Vagina (tissue), 2 donors: Measurements from ENCODE around the gene LRRFIP2. TPM values are rescaled to one million over a fixed set of nuclear protein-coding genes. Genes with fewer than 3 reads are reported as not detected.
A peak's percentile ranks its signal among the peaks of the same experiment; 100 is the strongest.
"Not testable (repeated sequence)": the region's sequence is repeated elsewhere in the genome, so short reads cannot be mapped to it uniquely, and the experiment has no call there.

ENCODE experiments used
- DNase-seq, 2 donors: peaks; one replicate each; pipeline ENCODE4 v3.0.0-alpha.2; 2017; ENCODE audit errors: extremely low spot score in 2 of 2
- H3K27ac ChIP-seq: fragments of 200-600 bp; sonication (generic); one replicate; pipeline ENCODE4 v1.5.1; 2019
- H3K27me3 ChIP-seq: fragments of 200-600 bp; sonication (generic); one replicate; pipeline ENCODE4 v1.5.1; 2019
- H3K36me3 ChIP-seq, 2 donors: fragments of 200-600 bp; sonication (generic); one replicate each; pipeline ENCODE4 v1.5.1; 2017 to 2019
- H3K4me1 ChIP-seq: fragments of 200-600 bp; sonication (generic); one replicate; pipeline ENCODE4 v1.5.1; 2019
- H3K4me3 ChIP-seq, 2 donors: fragments of 200-600 bp; sonication (generic); 1 replicate in 1 of 2; 2 replicates in 1 of 2; pipeline ENCODE4 v1.5.1; 2016 to 2019
- H3K9me3 ChIP-seq: fragments of 200-600 bp; sonication (generic); one replicate; pipeline ENCODE4 v1.5.1; 2019
- POLR2A ChIP-seq, 2 donors: fragments of 450-650 bp; IDR thresholded peaks; one replicate each; pipeline ENCODE4 v1.6.1; 2017; ENCODE audit warnings: antibody characterized with exemption in 2 of 2, mild to moderate bottlenecking in 2 of 2, moderate library complexity in 2 of 2
- POLR2AphosphoS5 ChIP-seq, 2 donors: sonication (generic); formaldehyde crosslinking; IDR thresholded peaks; one replicate each; pipeline ENCODE4 v1.9.0; 2017; ENCODE audit warnings: antibody characterized with exemption in 2 of 2, mild to moderate bottlenecking in 2 of 2, low read depth in 1 of 2; ENCODE audit not compliant: insufficient read depth in 1 of 2
- intact Hi-C: fragments of 100-400 bp; cut with DNase I; formaldehyde crosslinking; loops from one replicate; pipeline ENCODE4 v1.15.1; 2023
- total RNA-seq: library from RNA; depleted of rRNA; stranded (reverse); fragments of >200 nt; gene quantifications from one replicate; pipeline ENCODE4 v1.2.3, GENCODE V29; 2016
- TF ChIP-seq, protein P1 (sequence below), 3 experiments: fragments of 450-650 bp in 2 of 3; fragments of 200-600 bp in 1 of 3; sonication (generic) in 1 of 3; IDR thresholded peaks; one replicate each; pipeline ENCODE4 v1.5.1; 2017 to 2019; ENCODE audit warnings: antibody characterized with exemption in 3 of 3, mild to moderate bottlenecking in 2 of 3, moderate library complexity in 2 of 3

Gene LRRFIP2
- total RNA-seq, 1 donor from 2014 or later = 74.2 TPM

DNA sequence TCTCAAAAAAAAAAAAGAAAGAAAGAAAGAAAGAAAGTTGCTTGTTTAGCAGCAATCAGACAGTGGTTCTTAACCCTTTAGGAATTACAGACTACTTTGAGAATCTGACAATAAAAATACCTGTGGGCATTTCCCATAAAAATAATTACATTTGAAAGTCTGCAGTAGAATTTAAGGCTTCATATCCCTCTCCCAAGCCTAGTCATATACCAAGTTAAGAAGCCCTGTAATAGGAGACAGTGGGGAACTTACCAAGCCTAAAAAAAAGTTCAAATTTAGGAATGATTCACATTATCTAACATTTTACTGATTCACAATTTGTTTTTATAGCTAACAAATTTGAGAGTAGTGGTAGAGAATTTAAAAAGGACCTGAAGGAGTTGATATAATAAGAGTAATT, 47.5 kb downstream of the LRRFIP2 start:
- no peak overlapping the region for H3K27ac ChIP-seq
- H3K4me3 ChIP-seq = no peak overlapping the region
- peaks cover 10% of the 10 kb centered on the region for H3K4me1 ChIP-seq
- H3K9me3 ChIP-seq = no peaks in the 10 kb centered on the region
- H3K36me3 ChIP-seq = no peaks in the 10 kb centered on the region
- H3K27me3 ChIP-seq = no peaks in the 10 kb centered on the region
- intact Hi-C loops = no loop called here
- no peak for TF ChIP-seq POLR2AphosphoS5 (IDR thresholded peaks at IDR 0.05; ENCODE audit: insufficient read depth in 1 of 2, low read depth in 1 of 2)
- TF ChIP-seq POLR2A (IDR thresholded peaks at IDR 0.05) = no peak
- TF ChIP-seq, protein P1, sequence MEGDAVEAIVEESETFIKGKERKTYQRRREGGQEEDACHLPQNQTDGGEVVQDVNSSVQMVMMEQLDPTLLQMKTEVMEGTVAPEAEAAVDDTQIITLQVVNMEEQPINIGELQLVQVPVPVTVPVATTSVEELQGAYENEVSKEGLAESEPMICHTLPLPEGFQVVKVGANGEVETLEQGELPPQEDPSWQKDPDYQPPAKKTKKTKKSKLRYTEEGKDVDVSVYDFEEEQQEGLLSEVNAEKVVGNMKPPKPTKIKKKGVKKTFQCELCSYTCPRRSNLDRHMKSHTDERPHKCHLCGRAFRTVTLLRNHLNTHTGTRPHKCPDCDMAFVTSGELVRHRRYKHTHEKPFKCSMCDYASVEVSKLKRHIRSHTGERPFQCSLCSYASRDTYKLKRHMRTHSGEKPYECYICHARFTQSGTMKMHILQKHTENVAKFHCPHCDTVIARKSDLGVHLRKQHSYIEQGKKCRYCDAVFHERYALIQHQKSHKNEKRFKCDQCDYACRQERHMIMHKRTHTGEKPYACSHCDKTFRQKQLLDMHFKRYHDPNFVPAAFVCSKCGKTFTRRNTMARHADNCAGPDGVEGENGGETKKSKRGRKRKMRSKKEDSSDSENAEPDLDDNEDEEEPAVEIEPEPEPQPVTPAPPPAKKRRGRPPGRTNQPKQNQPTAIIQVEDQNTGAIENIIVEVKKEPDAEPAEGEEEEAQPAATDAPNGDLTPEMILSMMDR (IDR thresholded peaks at IDR 0.05) = no peak
- no peak for DNase-seq

- Histone ChIP-seq H3K36me3 (no peaks in the 10 kb centered on the region), H3K4me1 (peaks cover 18% of the 10 kb centered on the region), H3K27ac (no peak overlapping the region), H3K9me3 (no peaks in the 10 kb centered on the region), H3K27me3 (no peaks in the 10 kb centered on the region), H3K4me3 (no peak overlapping the region)
- no peak for DNase-seq
- TF ChIP-seq POLR2AphosphoS5 (IDR thresholded peaks at IDR 0.05; ENCODE audit: insufficient read depth in 1 of 2, low read depth in 1 of 2) = peak in 1 of 2 donors; percentile 56
- TF ChIP-seq, protein P1 (IDR thresholded peaks at IDR 0.05) = no peak
- intact Hi-C loops = no loop called here
Observed at GRCh38 chr3:37125195-37126073, 48.9 kb downstream of the LRRFIP2 start.

DNA sequence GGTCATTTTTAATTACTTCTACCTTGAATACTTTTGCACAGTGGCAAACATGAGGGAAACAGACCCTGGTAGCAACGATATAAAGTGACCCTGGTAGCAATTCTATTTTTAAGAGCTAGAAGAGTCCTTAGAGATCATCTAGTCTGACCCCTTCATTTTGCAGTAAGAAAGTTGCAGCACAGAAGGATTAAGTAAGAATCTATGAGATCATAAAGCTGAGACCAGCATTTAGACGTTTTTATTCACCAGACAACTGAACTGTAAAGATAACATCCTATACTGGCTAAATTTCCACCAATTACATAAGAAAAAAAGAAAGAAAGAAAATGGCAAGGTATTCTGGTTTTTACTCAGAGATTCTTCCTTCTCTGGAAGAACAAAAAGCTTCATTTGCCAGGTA, 49.9 kb downstream of the LRRFIP2 start:
- no peak for TF ChIP-seq POLR2AphosphoS5 (IDR thresholded peaks at IDR 0.05; ENCODE audit: insufficient read depth in 1 of 2, low read depth in 1 of 2)
- TF ChIP-seq, protein P1 (IDR thresholded peaks at IDR 0.05) = no peak
- no peak for TF ChIP-seq POLR2A (IDR thresholded peaks at IDR 0.05)
- no peak overlapping the region for H3K27ac ChIP-seq
- no peaks in the 10 kb centered on the region for H3K9me3 ChIP-seq
- H3K27me3 ChIP-seq = no peaks in the 10 kb centered on the region
- DNase-seq = no peak
- H3K36me3 ChIP-seq = no peaks in the 10 kb centered on the region
- peaks cover 19% of the 10 kb centered on the region for H3K4me1 ChIP-seq
- no peak overlapping the region for H3K4me3 ChIP-seq
- intact Hi-C loops = no loop called here

DNA sequence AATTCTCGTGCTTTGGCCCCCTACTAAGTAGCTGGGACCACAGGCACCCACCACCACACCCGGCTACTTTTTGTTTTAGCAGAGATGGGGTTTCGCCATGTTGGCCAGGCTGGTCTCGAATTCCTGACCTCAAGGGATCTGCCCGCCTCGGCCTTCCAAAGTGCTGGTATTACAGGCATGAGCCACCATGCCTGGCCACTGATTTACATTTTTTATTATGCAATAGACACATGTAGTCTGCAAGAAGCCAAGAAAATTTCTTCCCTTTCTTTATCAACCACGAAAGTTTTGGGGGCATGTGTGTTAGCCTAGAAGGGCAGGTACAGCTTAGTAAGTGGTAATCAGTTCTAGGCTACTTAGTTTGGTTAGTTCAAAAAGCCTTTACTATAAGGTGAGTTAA, 51.1 kb downstream of the LRRFIP2 start:
- DNase-seq = no peak
- Histone ChIP-seq H3K27me3 (no peaks in the 10 kb centered on the region), H3K4me3 (no peak overlapping the region), H3K4me1 (peaks cover 19% of the 10 kb centered on the region), H3K27ac (no peak overlapping the region), H3K9me3 (no peaks in the 10 kb centered on the region), H3K36me3 (no peaks in the 10 kb centered on the region)
- no peak for TF ChIP-seq POLR2AphosphoS5 (IDR thresholded peaks at IDR 0.05; ENCODE audit: insufficient read depth in 1 of 2, low read depth in 1 of 2)
- no peak for TF ChIP-seq POLR2A (IDR thresholded peaks at IDR 0.05)
- TF ChIP-seq, protein P1 (IDR thresholded peaks at IDR 0.05) = no peak
- intact Hi-C loops = no loop called here

DNA sequence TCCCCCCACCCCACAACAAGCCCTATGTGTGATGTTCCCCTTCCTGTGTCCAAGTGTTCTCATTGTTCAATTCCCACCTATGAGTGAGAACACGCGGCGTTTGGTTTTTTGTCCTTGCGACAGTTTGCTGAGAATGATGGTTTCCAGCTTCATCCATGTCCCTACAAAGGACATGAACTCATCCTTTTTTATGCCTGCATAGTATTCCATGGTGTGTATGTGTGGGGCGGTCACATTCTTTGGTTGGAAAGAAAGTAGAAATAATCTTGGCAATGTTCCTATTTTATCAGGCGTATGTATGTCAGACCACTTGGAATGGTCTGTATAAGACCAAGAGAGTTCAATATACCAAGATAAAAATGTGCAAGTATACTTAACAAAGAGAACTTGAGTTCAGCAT, 52.3 kb downstream of the LRRFIP2 start:
- intact Hi-C loops, DNase-seq, H3K9me3 ChIP-seq, H3K27me3 ChIP-seq, H3K36me3 ChIP-seq, H3K4me3 ChIP-seq, H3K27ac ChIP-seq: not testable (repeated sequence)
- H3K4me1 ChIP-seq = peaks cover 19% of the 10 kb centered on the region
